ENCODE results near the gene KNDC1.

- TF ChIP-seq CTCF (IDR thresholded peaks at IDR 0.05) (no peak), POLR2A (IDR thresholded peaks at IDR 0.05) (no peak)
These were observed 55.6 kb downstream of the KNDC1 start for GRCh38 chr10:133215586-133215985.

Data from Peyer's patch (tissue), 4 donors.